Breast epithelium (tissue), 3 donors: ENCODE measurements around the gene NUDT7.

Experiments
- POLR2A ChIP-seq: fragments of 450-650 bp; IDR thresholded peaks from one replicate; pipeline ENCODE4 v1.6.1; 2016; ENCODE audit warnings: antibody characterized with exemption, mild to moderate bottlenecking, moderate library complexity
- POLR2AphosphoS5 ChIP-seq, 3 donors: sonication (generic); formaldehyde crosslinking; IDR thresholded peaks; one replicate each; pipeline ENCODE4 v1.6.1; 2017; ENCODE audit warnings: antibody characterized with exemption in 3 of 3

- TF ChIP-seq POLR2A, result no peak
- TF ChIP-seq POLR2AphosphoS5 (IDR thresholded peaks at IDR 0.05), result no peak
Observed at GRCh38 chr16:77674888-77675287, 47.4 kb upstream of the NUDT7 start.
